ENCODE measurements around the gene PTH1R. TPM values are rescaled to one million over a fixed set of nuclear protein-coding genes. Genes with fewer than 3 reads are reported as not detected.

PTH1R gene
- total RNA-seq = not detected

DNA sequence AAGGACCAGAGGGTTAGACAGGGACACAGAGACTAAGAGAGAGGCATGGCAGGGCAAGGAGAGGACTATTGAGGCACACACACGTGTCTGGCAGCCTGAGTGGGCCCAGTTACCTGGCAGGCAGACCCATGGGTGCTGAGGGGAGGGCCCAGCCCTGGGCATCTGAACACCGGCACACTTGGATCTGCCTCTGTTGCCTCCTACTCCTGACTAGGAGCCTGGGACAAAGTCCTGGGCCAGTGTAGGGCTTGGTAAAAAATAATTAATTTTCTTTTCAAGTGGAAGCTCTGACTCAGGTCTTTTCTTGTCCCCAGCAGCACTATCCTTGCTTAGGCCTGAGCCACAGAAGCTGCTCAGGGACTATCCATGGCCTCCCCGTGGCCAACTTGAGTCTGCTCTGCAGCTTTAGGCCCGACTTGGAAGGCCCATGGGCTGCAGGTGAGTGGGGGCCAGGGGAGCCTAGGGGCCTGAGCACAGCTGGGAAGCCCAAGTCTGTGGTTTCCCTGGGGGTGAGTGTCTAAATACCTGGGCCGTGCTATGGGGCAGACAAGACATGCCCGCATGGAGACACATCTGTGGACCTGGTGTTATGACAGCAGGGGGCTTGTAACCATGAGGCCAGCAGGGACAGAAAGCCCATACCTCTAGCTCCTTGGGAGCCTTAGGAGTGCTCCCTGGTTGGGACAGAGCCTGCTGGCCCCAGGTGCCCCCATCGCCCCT is at the start of gene PTH1R:
PTH1R (plus strand) TSS at position 316 of the 720 bp plus-strand sequence. CDS start 5,839 bp downstream, outside the sequence.
- CTCF ChIA-PET = interaction anchor here (0.7 to 1.2 kb wide), 3 partner anchors 13 to 46 kb away, joined by 3 to 4 read pairs (median 3); no protein-coding TSS in a partner anchor
- POLR2A ChIA-PET = no interaction called here

DNA sequence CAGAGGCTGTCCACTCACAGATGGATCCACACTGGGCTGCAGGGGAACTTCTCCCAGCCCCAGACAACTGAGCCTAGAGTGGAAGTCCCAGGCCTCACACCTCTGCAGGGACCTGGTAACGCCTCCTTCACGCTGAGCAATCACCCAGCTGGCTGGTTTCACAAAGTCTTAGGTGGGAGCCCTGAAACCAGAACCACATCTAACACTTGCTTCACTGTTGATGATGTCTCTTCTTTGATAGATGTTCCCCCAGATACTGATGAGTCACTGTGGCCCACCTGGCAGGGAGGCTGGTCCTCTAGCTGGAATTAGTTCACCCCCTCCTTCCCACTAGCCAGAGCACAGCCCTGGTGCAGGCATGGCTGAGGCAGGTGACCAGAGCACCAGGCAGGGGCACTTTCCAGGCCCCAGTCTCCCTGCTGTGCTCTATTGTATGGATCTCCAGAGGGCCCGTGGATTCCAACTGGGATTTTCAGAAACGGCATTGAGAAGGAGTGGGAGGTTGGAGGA is 47.8 kb upstream of the PTH1R start:
- ChIA-PET CTCF (no interaction called here), POLR2A (no interaction called here)

DNA sequence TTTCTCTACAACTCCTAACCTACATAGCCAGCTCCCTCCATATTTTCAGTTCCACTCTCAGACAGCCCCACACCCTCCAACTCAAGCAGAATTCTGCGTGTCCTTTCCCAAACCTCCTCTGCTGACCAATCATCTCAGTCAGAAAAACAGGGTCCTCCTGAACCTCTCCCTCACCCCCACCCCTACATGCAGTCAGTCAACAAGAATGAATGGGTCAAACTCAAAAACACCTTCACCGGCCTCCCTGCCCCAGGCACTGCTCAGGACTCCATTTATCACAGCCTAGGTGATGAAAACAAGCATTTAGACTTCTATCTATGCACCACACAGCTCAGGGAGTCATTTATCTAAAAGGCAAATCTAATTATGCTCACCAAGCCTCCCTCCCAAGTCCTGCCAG is 46.7 kb upstream of the PTH1R start:
- ChIA-PET POLR2A (no interaction called here), CTCF (no interaction called here)

DNA sequence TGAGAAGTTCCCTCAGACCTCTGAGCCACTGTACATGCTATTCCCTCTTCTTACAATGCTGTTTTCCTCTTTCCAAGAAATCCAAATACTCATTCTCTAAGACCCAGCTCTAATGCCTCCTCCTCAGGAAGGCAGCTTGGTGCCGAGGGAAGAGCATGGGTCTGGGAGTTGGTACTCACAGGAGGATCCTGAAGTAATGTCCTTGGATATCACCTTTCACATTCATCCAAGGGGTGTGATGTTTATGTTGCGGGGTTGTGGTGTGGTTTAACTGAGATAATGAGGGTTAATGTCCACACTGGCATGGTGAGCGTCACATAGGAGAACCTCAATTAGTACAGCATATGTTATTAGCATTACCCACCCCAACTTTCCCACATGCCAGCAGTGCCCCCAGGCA is 46.2 kb upstream of the PTH1R start:
- ChIA-PET POLR2A (no interaction called here), CTCF (no interaction called here)

DNA sequence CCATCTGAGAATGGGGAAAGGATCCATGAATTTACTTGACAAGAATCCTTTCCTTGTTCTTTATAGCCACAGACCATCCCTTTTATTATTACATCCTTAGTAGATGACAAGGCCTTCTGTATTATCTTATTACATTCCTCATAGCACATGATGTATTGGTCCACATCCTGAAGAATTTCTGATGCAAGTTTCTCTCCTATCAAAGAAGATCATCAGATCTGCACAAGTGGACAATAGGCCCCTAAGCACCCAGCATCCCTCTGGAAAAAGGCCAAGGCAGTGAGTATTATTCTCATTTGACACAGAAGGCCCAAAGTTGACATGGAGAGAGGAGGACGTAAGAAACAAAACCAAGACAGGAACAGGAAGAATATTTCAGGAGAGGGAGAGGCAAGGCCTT is 45.7 kb upstream of the PTH1R start:
- CTCF ChIA-PET = no interaction called here
- POLR2A ChIA-PET = no interaction called here

DNA sequence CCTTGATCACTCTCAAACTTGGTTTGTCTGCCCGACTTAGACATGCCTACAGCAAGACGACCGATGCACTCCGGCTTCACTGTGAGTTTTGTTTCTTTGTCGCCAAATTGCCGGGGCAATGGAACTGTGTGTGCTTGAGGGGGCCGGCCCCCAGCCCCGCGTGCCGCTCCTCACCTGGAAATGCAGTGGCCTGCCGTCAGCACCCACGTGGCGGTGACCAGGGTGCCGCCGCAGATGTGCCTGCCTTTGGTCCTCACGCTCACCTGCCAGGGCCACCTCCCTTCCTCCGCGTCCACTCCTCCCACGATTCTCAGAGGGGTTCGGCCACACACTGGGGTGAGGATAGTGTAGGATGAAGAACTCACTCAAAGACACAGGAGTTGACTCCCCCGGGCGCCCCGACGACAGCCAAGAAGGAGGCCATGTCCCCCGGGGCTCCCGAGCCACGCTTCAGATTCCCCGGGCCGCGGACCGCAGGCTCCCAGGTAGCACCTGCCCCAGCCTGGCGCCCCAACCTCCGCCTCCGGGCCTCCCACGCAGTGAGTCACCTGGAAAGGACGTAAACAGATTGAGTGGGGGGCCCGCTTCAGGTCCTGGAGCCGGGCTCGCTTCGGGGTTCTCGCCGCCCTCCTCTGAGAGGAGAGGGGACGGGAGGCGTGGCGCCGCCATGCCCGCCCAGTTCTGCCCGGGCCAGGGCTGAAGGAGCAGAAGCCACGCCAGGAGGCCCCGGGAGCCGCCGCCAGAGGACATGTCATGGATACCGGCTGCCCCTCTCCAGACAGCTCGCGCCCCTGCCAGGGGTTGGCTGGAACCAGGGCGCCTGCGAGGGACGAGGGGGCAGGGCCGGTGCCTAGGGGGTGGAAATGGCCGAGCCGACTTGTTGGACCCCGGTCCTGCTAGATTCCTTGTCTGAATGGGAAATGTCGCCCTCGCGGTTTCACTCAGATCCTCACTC is 43.9 kb upstream of the PTH1R start:
- CTCF ChIA-PET = no interaction called here

DNA sequence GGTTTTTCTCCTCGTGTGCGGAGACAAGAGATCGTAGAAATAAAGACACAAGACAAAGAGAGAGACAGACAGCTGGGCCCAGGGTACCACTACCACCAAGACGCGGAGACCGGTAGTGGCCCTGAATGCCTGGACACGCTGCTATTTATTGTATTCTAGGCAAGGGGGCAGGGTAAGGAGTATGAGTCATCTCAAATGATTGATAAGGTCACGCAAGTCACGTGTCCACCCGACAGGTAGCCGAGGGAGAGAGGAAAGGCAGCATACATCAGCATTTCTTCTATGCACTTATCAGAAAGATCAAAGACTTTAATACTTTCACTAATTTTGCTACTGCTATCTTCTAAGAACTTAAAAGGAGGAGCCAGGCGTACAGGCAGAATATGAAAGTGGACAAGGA is 42.5 kb upstream of the PTH1R start:
- ChIA-PET POLR2A (no interaction called here), CTCF (no interaction called here)

More for the DNA sequence above, 43.9 kb upstream of the PTH1R start:
- POLR2A ChIA-PET = no interaction called here

DNA sequence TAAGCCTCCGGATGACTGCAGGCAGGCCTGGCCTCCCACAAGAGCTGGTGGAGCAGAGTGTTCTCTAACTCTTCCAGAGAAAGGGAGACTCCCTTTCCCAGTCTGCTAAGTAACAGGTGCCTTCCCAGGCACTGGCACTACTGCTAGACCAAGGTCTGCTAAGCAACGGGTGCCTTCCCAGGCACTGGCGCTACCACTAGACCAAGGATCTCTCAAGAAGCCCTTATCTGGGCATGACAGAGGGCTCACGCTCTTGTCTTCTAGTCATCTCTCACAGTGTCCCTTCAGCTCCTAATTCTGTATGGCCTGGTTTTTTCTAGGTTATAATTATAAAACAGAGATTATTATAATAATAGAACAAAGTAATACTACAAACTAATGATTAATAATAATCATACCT is 42.0 kb upstream of the PTH1R start:
- CTCF ChIA-PET = interaction anchor here (1.6 kb wide), 1 partner anchor 10 kb away, joined by 5 read pairs; no protein-coding TSS in a partner anchor
- POLR2A ChIA-PET = no interaction called here

DNA sequence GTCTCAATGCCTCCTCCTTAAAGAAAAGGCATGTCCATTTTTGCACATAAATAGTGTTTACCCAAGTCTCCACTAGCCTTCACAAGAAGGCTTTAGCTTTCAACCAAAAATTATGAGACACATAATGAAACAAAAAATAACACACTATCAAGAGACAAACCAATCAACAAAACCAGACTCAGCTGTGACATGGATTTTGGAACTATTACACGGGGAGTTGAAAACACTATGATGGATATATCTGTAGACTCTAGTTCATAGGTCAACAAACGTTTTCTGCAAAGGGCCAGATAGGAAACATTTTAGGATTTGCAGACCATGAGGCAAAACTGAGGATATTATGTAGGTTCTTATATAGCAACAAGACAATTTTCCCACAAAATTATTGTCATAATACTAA is 39.2 kb upstream of the PTH1R start:
- ChIA-PET POLR2A (no interaction called here), CTCF (no interaction called here)

DNA sequence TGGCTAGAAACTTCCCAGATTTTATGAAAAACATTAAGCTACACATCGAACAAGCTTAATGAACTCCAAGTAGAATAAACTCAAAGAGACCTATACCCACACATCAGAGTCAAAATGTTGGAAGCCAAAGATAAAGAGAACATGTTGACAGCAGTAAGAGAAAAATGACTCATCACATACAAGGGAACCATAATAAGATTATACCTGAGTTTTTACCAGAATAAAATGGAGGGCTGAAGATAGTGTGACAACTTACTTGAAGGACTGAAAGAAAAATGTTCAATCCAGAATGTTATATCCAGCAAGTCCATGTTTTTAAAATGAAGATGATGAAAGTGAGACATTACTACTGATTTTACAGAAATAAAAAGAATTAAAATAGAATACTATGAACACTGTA is 37.0 kb upstream of the PTH1R start:
- ChIA-PET CTCF (no interaction called here), POLR2A (no interaction called here)

DNA sequence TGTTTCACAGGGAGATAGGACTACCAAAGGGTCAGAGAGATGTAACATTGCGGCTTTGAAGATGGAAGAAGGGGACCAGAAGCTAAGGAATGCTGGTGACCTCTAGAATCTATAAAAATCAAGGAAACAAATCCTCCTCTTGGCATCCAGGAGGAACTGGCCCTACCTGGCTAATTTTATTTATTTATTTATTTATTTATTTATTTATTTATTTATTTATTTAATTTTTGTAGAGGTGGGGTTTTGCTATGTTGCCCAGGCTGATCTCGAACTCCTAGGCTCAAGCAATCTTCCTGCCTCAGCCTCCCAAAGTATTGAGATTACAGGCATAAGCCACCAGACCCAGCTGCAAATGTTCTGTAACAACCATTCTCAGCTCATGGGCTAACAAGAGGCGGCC is 34.0 kb upstream of the PTH1R start:
- POLR2A ChIA-PET = no interaction called here
- CTCF ChIA-PET = no interaction called here

DNA sequence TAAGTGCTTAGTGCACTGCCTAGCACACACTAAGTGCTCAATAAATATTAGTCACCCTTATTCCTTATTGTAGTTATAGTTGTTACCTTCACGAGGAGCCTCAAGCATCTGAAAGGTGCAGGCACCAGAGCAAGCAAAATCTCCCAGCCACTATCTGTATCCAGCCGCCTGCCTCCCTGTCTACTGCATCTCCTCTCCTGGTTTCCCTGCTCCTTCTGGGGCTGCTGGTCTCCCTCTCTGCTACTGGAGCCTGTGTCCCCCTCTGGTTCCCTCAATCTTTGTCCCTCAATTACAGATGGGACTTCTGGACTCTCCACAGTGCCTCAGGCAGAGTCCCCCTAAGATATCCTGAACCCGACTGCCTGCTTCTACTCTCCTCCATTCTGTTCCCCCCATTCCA is 33.1 kb upstream of the PTH1R start:
- CTCF ChIA-PET = interaction anchor here (1.0 kb wide), 1 partner anchor 31 kb away, joined by 3 read pairs; no protein-coding TSS in a partner anchor

DNA sequence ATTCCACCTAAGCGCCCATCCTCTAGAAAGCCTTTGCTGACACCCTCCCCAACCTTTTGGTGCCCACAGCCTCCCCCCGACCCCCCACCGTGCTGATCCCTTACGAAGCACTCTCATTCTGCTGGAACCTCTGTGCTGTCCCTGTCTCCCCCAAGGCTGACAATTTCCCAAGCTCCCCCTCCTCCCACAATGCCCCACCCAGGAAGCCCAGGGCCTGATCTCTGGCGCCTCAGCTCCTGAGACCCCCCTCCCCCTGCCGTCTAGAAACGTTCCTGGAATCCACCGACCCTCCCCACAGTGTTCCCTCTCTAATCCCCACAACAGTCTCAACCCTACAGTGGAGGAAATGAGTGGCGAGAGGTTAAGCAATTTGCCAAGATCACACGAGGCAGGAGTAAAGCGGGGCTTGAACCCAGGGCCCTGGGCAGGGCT is 32.6 kb upstream of the PTH1R start:
- CTCF ChIA-PET = interaction anchor here (1.0 to 1.3 kb wide), 5 partner anchors 9 to 65 kb away, joined by 3 to 6 read pairs (median 3); no protein-coding TSS in a partner anchor
- POLR2A ChIA-PET = no interaction called here

More for the DNA sequence above, 33.1 kb upstream of the PTH1R start:
- POLR2A ChIA-PET = no interaction called here

DNA sequence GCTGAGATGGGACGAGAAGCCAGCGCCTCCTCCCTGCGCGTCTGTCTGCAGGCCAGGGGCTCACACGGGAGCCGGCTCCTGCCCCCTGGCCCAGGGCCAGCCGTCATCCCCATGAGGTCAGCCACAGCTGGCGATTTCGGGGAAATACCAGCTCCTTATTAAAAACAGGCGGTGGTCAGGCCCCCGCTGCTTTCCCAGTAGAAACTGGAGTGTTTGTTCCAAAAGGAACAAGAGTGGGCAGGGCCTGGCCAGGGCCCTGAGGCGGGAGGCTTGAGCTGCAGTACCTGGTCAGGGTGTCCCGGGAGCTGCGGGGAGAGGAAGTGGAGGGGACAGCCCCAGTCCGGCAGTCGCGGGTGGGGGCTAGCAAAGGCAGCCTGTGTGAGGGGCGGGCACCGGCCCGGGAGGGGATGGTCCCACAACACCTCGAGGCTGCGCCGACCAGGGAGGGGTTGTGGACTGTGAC is 32.1 kb upstream of the PTH1R start:
- CTCF ChIA-PET = interaction anchor here (0.9 to 1.3 kb wide), 7 partner anchors 9 to 64 kb away, joined by 3 to 6 read pairs (median 3); no protein-coding TSS in a partner anchor
- POLR2A ChIA-PET = no interaction called here

DNA sequence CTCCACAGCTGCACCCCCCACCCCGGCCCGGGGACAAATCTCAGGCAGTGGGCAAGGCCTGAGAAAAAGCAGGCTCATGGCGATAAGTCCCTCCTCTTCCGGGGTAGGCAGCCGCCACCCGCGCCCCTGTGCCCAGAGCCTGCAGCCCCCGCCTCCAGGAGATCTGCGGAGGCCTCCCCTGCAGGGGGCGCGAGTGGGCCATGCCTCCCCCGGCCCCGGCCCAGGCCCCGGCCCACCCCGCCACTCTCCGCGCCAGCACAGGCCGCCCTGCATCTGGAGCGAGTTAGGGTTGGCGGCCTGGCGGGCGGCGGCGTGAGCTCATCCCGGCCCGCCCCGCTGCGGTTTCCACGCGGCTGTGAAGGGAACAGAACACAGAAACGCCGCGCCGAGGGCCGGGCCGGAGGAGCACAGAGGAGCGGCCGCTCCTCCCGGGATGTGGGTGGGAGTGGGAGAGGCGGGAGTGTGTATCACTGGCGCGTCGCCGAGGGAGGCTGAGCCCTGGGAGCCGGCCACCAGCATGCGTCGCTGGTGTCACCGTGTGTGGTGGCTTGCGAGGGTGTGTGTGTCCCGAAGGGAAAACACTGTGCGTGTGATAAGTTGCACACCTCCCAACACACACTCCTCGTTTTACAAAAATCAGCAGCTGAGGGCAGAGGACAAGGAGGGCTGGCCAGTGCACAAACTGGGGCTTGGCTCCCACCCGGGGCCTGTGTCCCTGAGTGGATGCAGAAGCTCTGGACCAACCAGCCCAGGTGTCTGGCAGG is 31.5 kb upstream of the PTH1R start:
- ChIA-PET POLR2A (no interaction called here), CTCF (interaction anchor here (0.9 to 1.3 kb wide), 6 partner anchors 10 to 63 kb away, joined by 3 to 6 read pairs (median 4); no protein-coding TSS in a partner anchor)

DNA sequence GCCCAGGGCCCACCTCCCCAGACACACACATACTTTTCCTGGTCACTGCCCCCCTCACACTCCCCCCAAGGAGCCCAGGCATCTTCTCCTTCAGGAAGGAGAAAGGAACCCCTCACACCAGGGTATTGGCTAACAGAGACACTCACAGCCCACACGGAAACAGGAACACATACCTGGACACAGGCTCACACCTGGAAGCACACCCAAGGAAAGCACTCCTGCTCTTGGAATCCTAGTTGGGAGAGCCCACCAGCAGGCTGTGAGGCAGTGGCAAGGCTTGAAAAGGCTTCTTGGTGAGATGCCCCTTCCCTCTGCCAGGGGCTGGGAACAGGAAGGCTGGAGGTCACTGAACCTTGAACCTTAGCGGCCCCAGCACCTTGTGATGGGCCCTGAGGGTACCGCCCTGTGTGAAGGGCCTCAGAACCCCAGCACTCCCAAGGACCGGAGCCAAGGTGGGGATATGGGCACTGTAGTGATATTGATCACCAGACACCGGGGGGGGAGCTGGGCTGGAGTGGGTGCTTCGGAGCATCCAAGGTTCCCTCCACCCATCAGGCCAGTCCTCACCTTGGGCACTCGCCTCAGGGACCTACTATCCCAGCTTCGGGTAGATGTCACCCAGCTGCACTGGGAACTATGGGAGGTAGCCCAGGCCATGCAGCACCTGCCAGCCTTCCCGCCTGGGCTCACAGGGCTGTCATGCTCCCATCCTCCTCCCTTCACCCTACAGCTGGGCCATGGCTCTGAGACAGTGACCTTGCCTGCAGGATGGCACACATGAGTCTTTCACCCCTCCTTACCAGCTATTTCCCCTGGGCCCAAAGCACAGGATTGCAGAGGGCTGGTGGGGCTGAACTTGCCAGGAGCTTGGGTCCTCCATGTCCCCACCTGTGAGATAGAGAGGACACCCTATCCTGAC is 30.6 kb upstream of the PTH1R start:
- ChIA-PET POLR2A (no interaction called here), CTCF (interaction anchor here (1.3 to 1.7 kb wide), 2 partner anchors 48 to 63 kb away, joined by 8 read pairs; no protein-coding TSS in a partner anchor)

DNA sequence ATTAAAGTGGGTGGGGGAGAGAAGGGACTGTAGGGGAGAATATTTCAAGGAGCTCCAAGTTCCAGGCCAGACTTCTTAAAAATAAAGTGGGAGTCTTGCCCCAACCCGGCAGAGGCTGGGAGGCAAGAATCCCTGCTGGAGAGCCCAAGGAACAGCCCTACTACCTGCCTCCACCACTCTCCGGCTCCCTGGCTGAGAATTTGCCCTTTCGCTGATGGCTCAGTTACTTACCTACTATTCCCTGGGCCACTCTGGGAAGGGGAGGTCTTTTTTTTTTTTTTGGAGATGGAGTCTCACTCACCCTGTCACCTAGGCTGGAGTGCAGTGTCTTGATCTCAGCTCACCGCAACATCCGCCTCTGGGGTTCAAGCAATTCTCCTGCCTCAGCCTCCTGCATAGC is 29.8 kb upstream of the PTH1R start:
- ChIA-PET POLR2A (no interaction called here), CTCF (interaction anchor here (0.7 to 1.7 kb wide), 3 partner anchors 47 to 513 kb away, joined by 3 to 8 read pairs (median 8); no protein-coding TSS in a partner anchor)

DNA sequence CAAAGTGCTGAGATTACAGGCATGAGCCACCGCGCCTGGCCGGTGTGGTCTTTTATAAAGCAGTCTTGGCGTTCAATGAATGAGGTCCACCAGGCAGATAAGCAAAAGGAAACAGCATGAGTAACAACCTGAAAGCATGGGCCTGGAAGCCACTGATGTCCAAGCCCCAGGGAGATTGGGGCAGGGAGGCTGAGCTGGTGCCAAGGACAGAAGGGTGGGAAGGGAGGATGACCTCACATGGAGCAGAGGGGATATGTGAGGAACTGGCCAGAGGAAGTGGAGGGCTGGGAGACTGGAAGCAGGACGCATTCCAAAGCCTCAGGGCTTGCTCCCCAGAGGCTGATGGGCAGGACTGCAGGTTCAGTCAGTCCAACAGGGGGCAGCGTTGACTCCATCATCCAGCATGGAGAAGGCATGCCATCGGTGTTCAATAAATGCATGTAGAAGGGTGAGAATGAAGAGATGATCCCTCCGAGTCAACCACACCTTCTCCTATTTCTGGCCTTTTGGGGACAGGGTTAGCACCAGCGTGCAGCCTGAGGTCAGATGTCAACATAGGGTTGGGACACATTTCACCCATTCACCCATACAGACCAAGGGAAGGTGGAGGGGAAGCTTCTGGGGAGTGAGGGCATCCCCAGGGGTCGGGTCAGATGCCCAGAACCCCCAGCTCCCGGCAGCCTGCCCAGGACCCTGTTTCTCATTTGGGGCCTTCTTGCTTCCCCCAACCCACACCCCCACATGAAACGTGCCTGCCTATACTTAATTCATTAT is 29.1 kb upstream of the PTH1R start:
- POLR2A ChIA-PET = no interaction called here
- CTCF ChIA-PET = interaction anchor here (0.7 to 1.7 kb wide), 5 partner anchors 11 to 512 kb away, joined by 3 to 8 read pairs (median 3); no protein-coding TSS in a partner anchor
